ENCODE results near the gene MCL1. TPM values are rescaled to one million over a fixed set of nuclear protein-coding genes. Genes with fewer than 3 reads are reported as not detected.

The MCL1 gene
- total and polyA plus RNA-seq, 10 of the 15 experiments (the other 5 are each of a cell fraction or from before 2014, with no cell fraction given) = 18.1 to 148 (median 86.4) TPM

DNA sequence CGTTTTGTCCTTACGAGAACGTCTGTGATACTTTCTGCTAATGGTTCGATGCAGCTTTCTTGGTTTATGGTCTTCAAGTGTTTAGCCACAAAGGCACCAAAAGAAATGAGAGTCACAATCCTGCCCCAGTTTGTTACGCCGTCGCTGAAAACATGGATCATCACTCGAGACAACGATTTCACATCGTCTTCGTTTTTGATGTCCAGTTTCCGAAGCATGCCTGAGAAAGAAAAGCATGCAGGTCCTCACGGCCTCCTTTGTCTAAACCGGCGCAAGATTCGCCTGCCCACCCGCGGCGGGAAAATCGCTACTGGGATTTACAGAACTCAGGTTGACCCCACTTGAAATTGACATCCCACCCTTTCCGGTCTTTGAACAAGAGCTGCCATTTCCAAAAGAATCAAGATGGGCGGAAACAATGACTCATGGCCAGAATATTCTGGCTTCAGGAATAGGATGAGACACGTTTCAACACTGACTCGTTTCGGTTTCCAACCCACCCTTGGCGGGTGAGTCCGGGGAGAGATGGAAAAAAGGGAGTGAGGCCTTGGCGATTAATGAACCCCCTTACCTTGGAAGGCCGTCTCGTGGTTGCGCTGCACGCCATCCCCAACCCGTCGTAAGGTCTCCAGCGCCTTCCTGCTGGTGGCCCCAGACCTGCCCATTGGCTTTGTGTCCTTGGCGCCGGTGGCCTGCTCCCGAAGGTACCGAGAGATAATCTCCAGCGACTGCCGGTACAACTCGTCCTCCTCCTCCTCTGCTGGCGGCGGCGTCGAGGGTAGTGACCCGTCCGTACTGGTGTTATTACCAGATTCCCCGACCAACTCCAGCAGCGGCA, 919 bp downstream of the MCL1 start (continued):
- TF ChIP-seq, protein P1, sequence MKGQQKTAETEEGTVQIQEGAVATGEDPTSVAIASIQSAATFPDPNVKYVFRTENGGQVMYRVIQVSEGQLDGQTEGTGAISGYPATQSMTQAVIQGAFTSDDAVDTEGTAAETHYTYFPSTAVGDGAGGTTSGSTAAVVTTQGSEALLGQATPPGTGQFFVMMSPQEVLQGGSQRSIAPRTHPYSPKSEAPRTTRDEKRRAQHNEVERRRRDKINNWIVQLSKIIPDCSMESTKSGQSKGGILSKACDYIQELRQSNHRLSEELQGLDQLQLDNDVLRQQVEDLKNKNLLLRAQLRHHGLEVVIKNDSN (IDR thresholded peaks at IDR 0.05; ENCODE audit: borderline replicate concordance, extremely low read length, insufficient read depth, low read depth, low read length) = no peak
- TF ChIP-seq MYC (IDR thresholded peaks at IDR 0.05; ENCODE audit: insufficient read depth, insufficient read length, insufficient replicate concordance, low read length, severe bottlenecking) (no peak), JUND (IDR thresholded peaks at IDR 0.05; ENCODE audit: low read depth, low read length) (no peak), NR2C1 (IDR thresholded peaks at IDR 0.05) (no peak), IRF4 (IDR thresholded peaks at IDR 0.05; ENCODE audit: low read depth, low read length) (no peak), KAT2A (conservative IDR thresholded peaks at IDR 0.05; ENCODE audit: control insufficient read depth, low read depth, low read length) (no peak), ASH2L (IDR thresholded peaks at IDR 0.05; ENCODE audit: borderline replicate concordance, low read depth) (no peak), POLR2AphosphoS2 (IDR thresholded peaks at IDR 0.05; ENCODE audit: low read depth, low read length) (no peak), TBL1XR1 (IDR thresholded peaks at IDR 0.05; ENCODE audit: low read depth, low read length) (no peak), ESRRA (IDR thresholded peaks at IDR 0.05; ENCODE audit: low read length) (no peak), CREM (IDR thresholded peaks at IDR 0.05; ENCODE audit: low read depth) (no peak), EGR1 (IDR thresholded peaks at IDR 0.05; ENCODE audit: borderline replicate concordance in 1 of 2, low read depth in 2 of 2, low read length in 2 of 2) (no peak), TCF3 (IDR thresholded peaks at IDR 0.05; ENCODE audit: borderline replicate concordance, insufficient read depth, low read depth, low read length) (no peak), SREBF1 (IDR thresholded peaks at IDR 0.05; ENCODE audit: low read length) (no peak), SIX5 (IDR thresholded peaks at IDR 0.05; ENCODE audit: low read depth, low read length, severe bottlenecking) (no peak)
- TF ChIP-seq, protein P2, sequence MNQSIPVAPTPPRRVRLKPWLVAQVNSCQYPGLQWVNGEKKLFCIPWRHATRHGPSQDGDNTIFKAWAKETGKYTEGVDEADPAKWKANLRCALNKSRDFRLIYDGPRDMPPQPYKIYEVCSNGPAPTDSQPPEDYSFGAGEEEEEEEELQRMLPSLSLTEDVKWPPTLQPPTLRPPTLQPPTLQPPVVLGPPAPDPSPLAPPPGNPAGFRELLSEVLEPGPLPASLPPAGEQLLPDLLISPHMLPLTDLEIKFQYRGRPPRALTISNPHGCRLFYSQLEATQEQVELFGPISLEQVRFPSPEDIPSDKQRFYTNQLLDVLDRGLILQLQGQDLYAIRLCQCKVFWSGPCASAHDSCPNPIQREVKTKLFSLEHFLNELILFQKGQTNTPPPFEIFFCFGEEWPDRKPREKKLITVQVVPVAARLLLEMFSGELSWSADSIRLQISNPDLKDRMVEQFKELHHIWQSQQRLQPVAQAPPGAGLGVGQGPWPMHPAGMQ (IDR thresholded peaks at IDR 0.05; ENCODE audit: borderline replicate concordance) = no peak
- TF ChIP-seq, protein P3, sequence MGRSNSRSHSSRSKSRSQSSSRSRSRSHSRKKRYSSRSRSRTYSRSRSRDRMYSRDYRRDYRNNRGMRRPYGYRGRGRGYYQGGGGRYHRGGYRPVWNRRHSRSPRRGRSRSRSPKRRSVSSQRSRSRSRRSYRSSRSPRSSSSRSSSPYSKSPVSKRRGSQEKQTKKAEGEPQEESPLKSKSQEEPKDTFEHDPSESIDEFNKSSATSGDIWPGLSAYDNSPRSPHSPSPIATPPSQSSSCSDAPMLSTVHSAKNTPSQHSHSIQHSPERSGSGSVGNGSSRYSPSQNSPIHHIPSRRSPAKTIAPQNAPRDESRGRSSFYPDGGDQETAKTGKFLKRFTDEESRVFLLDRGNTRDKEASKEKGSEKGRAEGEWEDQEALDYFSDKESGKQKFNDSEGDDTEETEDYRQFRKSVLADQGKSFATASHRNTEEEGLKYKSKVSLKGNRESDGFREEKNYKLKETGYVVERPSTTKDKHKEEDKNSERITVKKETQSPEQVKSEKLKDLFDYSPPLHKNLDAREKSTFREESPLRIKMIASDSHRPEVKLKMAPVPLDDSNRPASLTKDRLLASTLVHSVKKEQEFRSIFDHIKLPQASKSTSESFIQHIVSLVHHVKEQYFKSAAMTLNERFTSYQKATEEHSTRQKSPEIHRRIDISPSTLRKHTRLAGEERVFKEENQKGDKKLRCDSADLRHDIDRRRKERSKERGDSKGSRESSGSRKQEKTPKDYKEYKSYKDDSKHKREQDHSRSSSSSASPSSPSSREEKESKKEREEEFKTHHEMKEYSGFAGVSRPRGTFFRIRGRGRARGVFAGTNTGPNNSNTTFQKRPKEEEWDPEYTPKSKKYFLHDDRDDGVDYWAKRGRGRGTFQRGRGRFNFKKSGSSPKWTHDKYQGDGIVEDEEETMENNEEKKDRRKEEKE (IDR thresholded peaks at IDR 0.05) = no peak
- TF ChIP-seq, protein P4, sequence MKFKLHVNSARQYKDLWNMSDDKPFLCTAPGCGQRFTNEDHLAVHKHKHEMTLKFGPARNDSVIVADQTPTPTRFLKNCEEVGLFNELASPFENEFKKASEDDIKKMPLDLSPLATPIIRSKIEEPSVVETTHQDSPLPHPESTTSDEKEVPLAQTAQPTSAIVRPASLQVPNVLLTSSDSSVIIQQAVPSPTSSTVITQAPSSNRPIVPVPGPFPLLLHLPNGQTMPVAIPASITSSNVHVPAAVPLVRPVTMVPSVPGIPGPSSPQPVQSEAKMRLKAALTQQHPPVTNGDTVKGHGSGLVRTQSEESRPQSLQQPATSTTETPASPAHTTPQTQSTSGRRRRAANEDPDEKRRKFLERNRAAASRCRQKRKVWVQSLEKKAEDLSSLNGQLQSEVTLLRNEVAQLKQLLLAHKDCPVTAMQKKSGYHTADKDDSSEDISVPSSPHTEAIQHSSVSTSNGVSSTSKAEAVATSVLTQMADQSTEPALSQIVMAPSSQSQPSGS (IDR thresholded peaks at IDR 0.05; ENCODE audit: low read length) = no peak
- TF ChIP-seq, protein P5, sequence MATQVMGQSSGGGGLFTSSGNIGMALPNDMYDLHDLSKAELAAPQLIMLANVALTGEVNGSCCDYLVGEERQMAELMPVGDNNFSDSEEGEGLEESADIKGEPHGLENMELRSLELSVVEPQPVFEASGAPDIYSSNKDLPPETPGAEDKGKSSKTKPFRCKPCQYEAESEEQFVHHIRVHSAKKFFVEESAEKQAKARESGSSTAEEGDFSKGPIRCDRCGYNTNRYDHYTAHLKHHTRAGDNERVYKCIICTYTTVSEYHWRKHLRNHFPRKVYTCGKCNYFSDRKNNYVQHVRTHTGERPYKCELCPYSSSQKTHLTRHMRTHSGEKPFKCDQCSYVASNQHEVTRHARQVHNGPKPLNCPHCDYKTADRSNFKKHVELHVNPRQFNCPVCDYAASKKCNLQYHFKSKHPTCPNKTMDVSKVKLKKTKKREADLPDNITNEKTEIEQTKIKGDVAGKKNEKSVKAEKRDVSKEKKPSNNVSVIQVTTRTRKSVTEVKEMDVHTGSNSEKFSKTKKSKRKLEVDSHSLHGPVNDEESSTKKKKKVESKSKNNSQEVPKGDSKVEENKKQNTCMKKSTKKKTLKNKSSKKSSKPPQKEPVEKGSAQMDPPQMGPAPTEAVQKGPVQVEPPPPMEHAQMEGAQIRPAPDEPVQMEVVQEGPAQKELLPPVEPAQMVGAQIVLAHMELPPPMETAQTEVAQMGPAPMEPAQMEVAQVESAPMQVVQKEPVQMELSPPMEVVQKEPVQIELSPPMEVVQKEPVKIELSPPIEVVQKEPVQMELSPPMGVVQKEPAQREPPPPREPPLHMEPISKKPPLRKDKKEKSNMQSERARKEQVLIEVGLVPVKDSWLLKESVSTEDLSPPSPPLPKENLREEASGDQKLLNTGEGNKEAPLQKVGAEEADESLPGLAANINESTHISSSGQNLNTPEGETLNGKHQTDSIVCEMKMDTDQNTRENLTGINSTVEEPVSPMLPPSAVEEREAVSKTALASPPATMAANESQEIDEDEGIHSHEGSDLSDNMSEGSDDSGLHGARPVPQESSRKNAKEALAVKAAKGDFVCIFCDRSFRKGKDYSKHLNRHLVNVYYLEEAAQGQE (IDR thresholded peaks at IDR 0.05; ENCODE audit: low read depth, low read length) = no peak
